ENCODE data around the gene REEP3.

REEP3 gene

GRCh38 chr10:63595072-63595471 is 73.9 kb downstream of the REEP3 start:
- Histone ChIP-seq H3K79me2 (ENCODE audit: low read length) (no peaks in the 10 kb centered on the region), H3K9ac (ENCODE audit: low read length) (no peak overlapping the region), H3K9me3 (replicated peaks; ENCODE audit: insufficient read depth, low read length) (no peaks in the 10 kb centered on the region), H3K9me2 (replicated peaks; ENCODE audit: insufficient read depth, low read length) (no peaks in the 10 kb centered on the region), H3K27ac (ENCODE audit: low read length) (no peak overlapping the region), H3K4me2 (ENCODE audit: low read depth, low read length) (no peak overlapping the region), H3K4me1 (ENCODE audit: low read length) (no peaks in the 10 kb centered on the region), H3K27me3 (replicated peaks; ENCODE audit: insufficient read depth, low read length) (no peaks in the 10 kb centered on the region), H3K36me3 (replicated peaks; ENCODE audit: insufficient read depth, low read length) (no peaks in the 10 kb centered on the region), H4K20me1 (ENCODE audit: insufficient read depth, low read length) (no peaks in the 10 kb centered on the region), H2AFZ (ENCODE audit: low read length) (no peak overlapping the region), H3K4me3 (ENCODE audit: low read length) (no peak overlapping the region), H3F3A (ENCODE audit: insufficient read depth, low read length) (no peaks in the 10 kb centered on the region; the same call in 1 of the 2 replicates)
- DNase-seq, result no peak
- TF ChIP-seq, protein P1, sequence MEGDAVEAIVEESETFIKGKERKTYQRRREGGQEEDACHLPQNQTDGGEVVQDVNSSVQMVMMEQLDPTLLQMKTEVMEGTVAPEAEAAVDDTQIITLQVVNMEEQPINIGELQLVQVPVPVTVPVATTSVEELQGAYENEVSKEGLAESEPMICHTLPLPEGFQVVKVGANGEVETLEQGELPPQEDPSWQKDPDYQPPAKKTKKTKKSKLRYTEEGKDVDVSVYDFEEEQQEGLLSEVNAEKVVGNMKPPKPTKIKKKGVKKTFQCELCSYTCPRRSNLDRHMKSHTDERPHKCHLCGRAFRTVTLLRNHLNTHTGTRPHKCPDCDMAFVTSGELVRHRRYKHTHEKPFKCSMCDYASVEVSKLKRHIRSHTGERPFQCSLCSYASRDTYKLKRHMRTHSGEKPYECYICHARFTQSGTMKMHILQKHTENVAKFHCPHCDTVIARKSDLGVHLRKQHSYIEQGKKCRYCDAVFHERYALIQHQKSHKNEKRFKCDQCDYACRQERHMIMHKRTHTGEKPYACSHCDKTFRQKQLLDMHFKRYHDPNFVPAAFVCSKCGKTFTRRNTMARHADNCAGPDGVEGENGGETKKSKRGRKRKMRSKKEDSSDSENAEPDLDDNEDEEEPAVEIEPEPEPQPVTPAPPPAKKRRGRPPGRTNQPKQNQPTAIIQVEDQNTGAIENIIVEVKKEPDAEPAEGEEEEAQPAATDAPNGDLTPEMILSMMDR (IDR thresholded peaks at IDR 0.05; ENCODE audit: low read length), result no peak
- no peak for TF ChIP-seq EZH2phosphoT487 (IDR thresholded peaks at IDR 0.05; ENCODE audit: low read length)

- no peaks in the 10 kb centered on the region for H4K20me1 ChIP-seq (ENCODE audit: insufficient read depth, low read length)
- H3K4me1 ChIP-seq (ENCODE audit: low read length), result no peaks in the 10 kb centered on the region
- no peak overlapping the region for H3K4me2 ChIP-seq (ENCODE audit: low read depth, low read length)
- H3K27ac ChIP-seq (ENCODE audit: low read length), result no peak overlapping the region
- H3K9me3 ChIP-seq (replicated peaks; ENCODE audit: insufficient read depth, low read length), result no peaks in the 10 kb centered on the region
- no peak overlapping the region for H3K9ac ChIP-seq (ENCODE audit: low read length)
- TF ChIP-seq EZH2 (optimal IDR thresholded peaks at IDR 0.05; ENCODE audit: low read depth, low read length) (no peak), EZH2phosphoT487 (IDR thresholded peaks at IDR 0.05; ENCODE audit: low read length) (no peak)
- TF ChIP-seq, protein P1 (IDR thresholded peaks at IDR 0.05; ENCODE audit: low read length), result no peak
- no peak overlapping the region for H2AFZ ChIP-seq (ENCODE audit: low read length)
- no peaks in the 10 kb centered on the region; the same call in 1 of the 2 replicates for H3K36me3 ChIP-seq (replicated peaks; ENCODE audit: insufficient read depth, low read length)
- H3K4me3 ChIP-seq (ENCODE audit: low read length), result no peak overlapping the region
- H3F3A ChIP-seq (ENCODE audit: insufficient read depth, low read length), result no peaks in the 10 kb centered on the region; the same call in 1 of the 2 replicates
- H3K79me2 ChIP-seq (ENCODE audit: low read length), result no peaks in the 10 kb centered on the region
- no peak for DNase-seq
- no peaks in the 10 kb centered on the region for H3K27me3 ChIP-seq (replicated peaks; ENCODE audit: insufficient read depth, low read length)
- H3K9me2 ChIP-seq (replicated peaks; ENCODE audit: insufficient read depth, low read length), result no peaks in the 10 kb centered on the region
Measured at GRCh38 chr10:63596924-63597323, 75.7 kb downstream of the REEP3 start.

GRCh38 chr10:63600540-63600939 is 79.3 kb downstream of the REEP3 start:
- Histone ChIP-seq H3K27ac (ENCODE audit: low read length) (no peak overlapping the region), H3K4me3 (ENCODE audit: low read length) (no peak overlapping the region), H3K9ac (ENCODE audit: low read length) (no peak overlapping the region), H3K9me2 (replicated peaks; ENCODE audit: insufficient read depth, low read length) (no peaks in the 10 kb centered on the region), H3K4me1 (ENCODE audit: low read length) (peaks cover 13% of the 10 kb centered on the region; the same call in 1 of the 2 replicates), H3K4me2 (ENCODE audit: low read depth, low read length) (no peak overlapping the region), H3K9me3 (replicated peaks; ENCODE audit: insufficient read depth, low read length) (no peaks in the 10 kb centered on the region), H3K79me2 (ENCODE audit: low read length) (no peaks in the 10 kb centered on the region), H3K27me3 (replicated peaks; ENCODE audit: insufficient read depth, low read length) (no peaks in the 10 kb centered on the region), H2AFZ (ENCODE audit: low read length) (no peak overlapping the region), H4K20me1 (ENCODE audit: insufficient read depth, low read length) (no peaks in the 10 kb centered on the region), H3K36me3 (replicated peaks; ENCODE audit: insufficient read depth, low read length) (no peaks in the 10 kb centered on the region; the same call in 1 of the 2 replicates), H3F3A (ENCODE audit: insufficient read depth, low read length) (peaks cover 8% of the 10 kb centered on the region; the same call in 1 of the 2 replicates)
- DNase-seq, result no peak
- TF ChIP-seq EZH2 (optimal IDR thresholded peaks at IDR 0.05; ENCODE audit: low read depth, low read length) (no peak), EZH2phosphoT487 (IDR thresholded peaks at IDR 0.05; ENCODE audit: low read length) (no peak)
- TF ChIP-seq, protein P1 (IDR thresholded peaks at IDR 0.05; ENCODE audit: low read length), result no peak

Measured in MM.1S (cell line).